22Rv1 (cell line): ENCODE data around the gene UBE2Z.

Experiments used
- CTCF ChIP-seq: fragments of 450-650 bp; IDR thresholded peaks from 2 replicates; pipeline ENCODE4 v1.5.1; 2017; ENCODE audit warnings: mild to moderate bottlenecking
- ZFX ChIP-seq: fragments of 450-650 bp; IDR thresholded peaks from 2 replicates; pipeline ENCODE4 v1.6.1; 2017; ENCODE audit warnings: antibody characterized with exemption, borderline replicate concordance

GRCh38 chr17:48925991-48926342, 17.8 kb downstream of the UBE2Z start:
- TF ChIP-seq CTCF (no peak), ZFX (no peak)
